HFFc6 (cell line): ENCODE measurements around the gene LKAAEAR1. TPM values are rescaled to one million over a fixed set of nuclear protein-coding genes. Genes with fewer than 3 reads are reported as not detected.

Experiments
- DNase-seq: peaks from one replicate; pipeline ENCODE4 v3.0.0-alpha.2; 2018
- H3K27ac Mint-ChIP-seq: 2 replicates; pipeline ENCODE4 v1.8.0; 2020; ENCODE audit warnings: mild to moderate bottlenecking, mixed read lengths
- H3K27me3 Mint-ChIP-seq: 2 replicates; pipeline ENCODE4 v1.8.0; 2021; ENCODE audit warnings: mild to moderate bottlenecking, moderate library complexity, mixed read lengths; ENCODE audit not compliant: insufficient read depth
- H3K36me3 Mint-ChIP-seq: 2 replicates; pipeline ENCODE4 v1.8.0; 2021; ENCODE audit warnings: low read depth, mixed read lengths
- H3K4me1 Mint-ChIP-seq: 2 replicates; pipeline ENCODE4 v1.8.0; 2020; ENCODE audit warnings: low read depth, mixed read lengths
- H3K4me3 Mint-ChIP-seq: 2 replicates; pipeline ENCODE4 v1.8.0; 2020; ENCODE audit warnings: mild to moderate bottlenecking, moderate library complexity, mixed read lengths
- H3K9me3 Mint-ChIP-seq: 2 replicates; pipeline ENCODE4 v1.8.0; 2020; ENCODE audit warnings: mild to moderate bottlenecking, mixed read lengths
- CTCF ChIP-seq: fragments of 200-600 bp; sonication (generic); IDR thresholded peaks from 2 replicates; pipeline ENCODE4 v1.5.0; 2021; ENCODE audit warnings: antibody characterized with exemption, mild to moderate bottlenecking
- total RNA-seq, 6 experiments: library from RNA; stranded (reverse); fragmentation: NEBNext Ultra II Directional; extraction: Animal tissue kit (Norgen Biotek cat#: 25700); gene quantifications; 2 replicates in 1 of 6; 3 replicates in 5 of 6; pipeline ENCODE4 v1.2.3, GENCODE V29; 2021

The LKAAEAR1 gene
- total RNA-seq, 6 experiments from 2014 or later = not detected

- H3K27me3 Mint-ChIP-seq = peaks cover 4% of the 10 kb centered on the region
- no peaks in the 10 kb centered on the region for H3K36me3 Mint-ChIP-seq
- no peak overlapping the region for H3K27ac Mint-ChIP-seq
- H3K4me3 Mint-ChIP-seq = no peak overlapping the region
- no peak for TF ChIP-seq CTCF
- H3K4me1 Mint-ChIP-seq = peaks cover 3% of the 10 kb centered on the region; the same call in 1 of the 2 replicates
- no peaks in the 10 kb centered on the region for H3K9me3 Mint-ChIP-seq
- no peak for DNase-seq
Measured at GRCh38 chr20:64052987-64053840, 31.0 kb downstream of the LKAAEAR1 start.

- no peak overlapping the region for H3K27ac Mint-ChIP-seq
- no peak for DNase-seq
- H3K36me3 Mint-ChIP-seq = no peaks in the 10 kb centered on the region
- H3K4me3 Mint-ChIP-seq = no peak overlapping the region
- H3K27me3 Mint-ChIP-seq = peaks cover 4% of the 10 kb centered on the region
- no peaks in the 10 kb centered on the region for H3K4me1 Mint-ChIP-seq
- no peaks in the 10 kb centered on the region for H3K9me3 Mint-ChIP-seq
- no peak for TF ChIP-seq CTCF
Measured at GRCh38 chr20:64052326-64052722, 31.9 kb downstream of the LKAAEAR1 start.

GRCh38 chr20:64051561-64052325 is 32.5 kb downstream of the LKAAEAR1 start:
- no peaks in the 10 kb centered on the region for H3K36me3 Mint-ChIP-seq
- no peak overlapping the region for H3K4me3 Mint-ChIP-seq
- no peaks in the 10 kb centered on the region for H3K9me3 Mint-ChIP-seq
- H3K27ac Mint-ChIP-seq = no peak overlapping the region
- H3K4me1 Mint-ChIP-seq = no peaks in the 10 kb centered on the region
- no peak for TF ChIP-seq CTCF
- DNase-seq = no peak
- H3K27me3 Mint-ChIP-seq = peaks cover 7% of the 10 kb centered on the region

GRCh38 chr20:64051033-64051452 is 33.2 kb downstream of the LKAAEAR1 start:
- no peaks in the 10 kb centered on the region for H3K36me3 Mint-ChIP-seq
- no peak for TF ChIP-seq CTCF
- H3K27me3 Mint-ChIP-seq = peaks cover 10% of the 10 kb centered on the region
- H3K9me3 Mint-ChIP-seq = no peaks in the 10 kb centered on the region
- no peak for DNase-seq
- no peak overlapping the region for H3K27ac Mint-ChIP-seq
- no peak overlapping the region for H3K4me3 Mint-ChIP-seq
- H3K4me1 Mint-ChIP-seq = no peaks in the 10 kb centered on the region

- Mint-ChIP-seq H3K9me3 (no peaks in the 10 kb centered on the region), H3K4me3 (no peak overlapping the region), H3K36me3 (no peaks in the 10 kb centered on the region), H3K27me3 (peaks cover 10% of the 10 kb centered on the region), H3K4me1 (no peaks in the 10 kb centered on the region; the same call in 1 of the 2 replicates), H3K27ac (no peak overlapping the region)
- TF ChIP-seq CTCF = no peak
- DNase-seq = no peak
Measured at GRCh38 chr20:64050261-64051032, 33.8 kb downstream of the LKAAEAR1 start.
